HG03457 (cell line): ENCODE results near the gene POTEF.
"Not testable (repeated sequence)": the region's sequence is repeated elsewhere in the genome, so short reads cannot be mapped to it uniquely, and the experiment has no call there.

Experiments
- ATAC-seq: cut with Tn5 transposase; IDR thresholded peaks from one replicate; pipeline ENCODE4 v1.9.1; 2021; ENCODE audit warnings: moderate number of reproducible peaks; ENCODE audit not compliant: unreplicated experiment

POTEF gene

GRCh38 chr2:130152816-130153595 lies 24.0 kb upstream of the POTEF start:
- ATAC-seq = no peak

- not testable (repeated sequence) for ATAC-seq
Observed at GRCh38 chr2:130152136-130152815, 23.3 kb upstream of the POTEF start.

DNA sequence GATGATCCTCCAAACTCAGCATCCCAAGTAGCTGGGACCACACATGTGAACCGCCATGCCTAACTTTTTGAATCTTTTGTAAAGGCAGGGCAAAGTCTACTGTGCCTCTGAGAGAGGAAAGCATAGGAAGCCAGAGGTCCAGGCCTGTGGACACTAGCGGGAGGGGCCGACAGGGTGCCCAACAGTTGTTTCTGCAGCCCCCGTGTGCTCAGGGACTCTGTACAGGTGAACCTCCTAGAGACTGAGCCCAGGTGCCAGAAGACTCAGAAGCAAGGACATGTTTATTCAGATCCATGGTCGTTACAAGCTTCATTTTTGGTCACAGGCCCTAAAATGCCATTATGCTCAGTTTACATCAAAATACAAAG lies 22.1 kb upstream of the POTEF start:
- ATAC-seq = not testable (repeated sequence)

DNA sequence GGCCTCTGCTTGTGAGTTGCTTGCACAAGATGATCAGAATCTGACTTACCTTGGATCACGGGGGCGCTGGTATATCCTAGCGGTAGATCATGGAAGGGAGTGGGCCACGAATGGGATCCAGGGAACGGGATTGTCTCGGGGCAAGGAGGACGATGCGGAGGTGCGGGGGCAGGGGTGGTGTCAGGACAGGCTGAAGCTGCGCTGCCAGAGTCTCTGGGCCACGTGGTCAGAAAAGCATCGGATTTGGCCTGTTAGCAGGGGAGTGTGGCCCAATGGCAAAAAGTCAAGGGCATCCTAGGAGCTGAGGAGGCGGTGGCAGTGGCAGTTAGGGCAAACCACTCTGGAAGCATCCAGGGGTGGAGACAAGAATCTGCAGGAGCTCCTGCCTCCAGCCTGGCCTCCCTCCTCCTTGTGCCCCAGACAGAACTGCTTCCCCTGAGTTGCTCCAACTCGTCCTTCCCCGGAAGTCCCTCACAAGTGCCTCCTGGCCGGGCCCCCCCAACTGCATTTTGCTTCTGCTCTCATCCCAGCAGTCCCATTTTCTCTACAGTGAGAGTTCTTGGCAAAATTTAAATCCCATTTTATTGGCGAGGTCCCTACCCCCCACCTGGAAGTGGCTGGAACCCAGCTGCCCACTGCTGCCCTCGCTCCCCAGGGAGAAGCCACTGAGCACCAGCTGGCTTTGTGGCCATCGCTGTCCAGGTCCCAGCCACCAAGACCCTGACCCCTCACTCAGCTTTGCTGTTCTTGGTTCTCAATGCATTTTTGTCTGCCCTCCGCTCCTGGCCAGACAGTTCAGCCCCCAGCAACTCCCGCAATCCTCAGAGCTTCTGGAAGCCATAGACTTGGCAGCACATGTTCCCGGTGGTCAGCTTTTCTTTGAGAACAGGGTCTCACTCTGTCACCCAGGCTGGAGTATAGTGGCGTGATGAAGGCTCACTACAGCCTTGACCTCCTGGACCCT lies 21.4 kb upstream of the POTEF start:
- ATAC-seq = no peak

- not testable (repeated sequence) for ATAC-seq
Observed at GRCh38 chr2:130148515-130148914, 19.5 kb upstream of the POTEF start.

DNA sequence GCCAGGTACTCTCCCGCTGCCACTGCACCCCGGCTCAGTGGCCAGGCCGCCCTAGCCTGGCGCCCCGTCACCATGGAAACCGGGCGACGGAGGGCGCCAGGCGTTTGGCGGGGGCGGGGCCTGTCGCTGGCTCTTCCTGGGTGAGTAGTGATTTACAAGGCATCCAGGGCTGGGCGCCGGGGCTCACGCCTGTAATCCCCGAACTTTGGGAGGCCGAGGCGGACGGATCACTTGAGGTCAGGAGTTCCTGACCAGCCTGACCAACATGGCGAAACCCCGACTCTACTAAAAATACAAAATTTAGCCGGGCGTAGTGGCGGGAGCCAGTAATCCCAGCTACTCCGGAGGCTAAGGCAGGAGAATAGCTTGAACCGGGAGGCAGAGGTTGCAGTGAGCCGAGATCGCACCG lies 16.0 kb upstream of the POTEF start, which contains the start of gene CCDC74B:
TSS of gene CCDC74B (minus strand) at position 107 of the 409 bp plus-strand sequence. CDS start 116 bp downstream, outside the sequence.
- peak; percentile 86 for ATAC-seq

DNA sequence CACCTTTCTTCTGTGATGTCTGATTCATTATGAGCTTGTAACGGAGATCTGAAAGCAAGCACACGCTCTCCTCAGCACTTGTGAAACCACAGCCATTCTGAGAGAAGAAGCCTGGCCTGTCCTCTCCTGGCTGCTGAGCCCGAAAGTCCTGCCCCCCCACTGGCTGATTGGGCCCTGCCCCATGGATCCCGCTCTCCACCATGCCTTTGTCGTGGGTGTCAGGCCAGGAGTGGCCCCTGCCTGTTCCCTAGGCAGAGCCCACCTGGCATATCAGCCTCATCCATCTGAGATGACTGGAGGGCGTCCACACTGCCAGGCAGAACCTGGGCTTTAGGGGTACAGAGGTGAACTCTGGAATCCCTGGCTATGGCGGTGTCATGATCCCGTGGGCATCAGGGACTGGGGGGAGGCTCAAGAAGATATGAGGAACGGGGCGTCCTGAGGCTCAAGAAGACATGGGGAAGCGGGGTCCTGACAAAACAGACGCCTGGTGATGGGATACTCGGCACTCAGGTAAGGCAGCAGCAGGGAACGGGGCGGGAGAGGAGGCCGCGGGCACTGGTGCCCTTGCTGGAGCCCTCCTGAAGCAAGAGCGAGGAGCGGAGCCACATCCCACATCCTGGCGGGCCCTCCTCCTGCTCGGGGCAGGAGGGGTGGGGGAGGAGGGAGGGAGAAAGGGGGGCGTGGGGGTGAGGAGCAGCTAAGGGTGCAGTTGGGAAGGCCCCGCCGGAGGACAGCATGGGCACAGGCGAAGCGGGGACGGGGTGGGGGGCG lies 14.4 kb upstream of the POTEF start:
- not testable (repeated sequence) for ATAC-seq

- ATAC-seq = not testable (repeated sequence)
Observed at GRCh38 chr2:130142396-130143265, 13.6 kb upstream of the POTEF start.

GRCh38 chr2:130141645-130142370 lies 12.8 kb upstream of the POTEF start:
- not testable (repeated sequence) for ATAC-seq

GRCh38 chr2:130141002-130141401 lies 12.0 kb upstream of the POTEF start:
- not testable (repeated sequence) for ATAC-seq

DNA sequence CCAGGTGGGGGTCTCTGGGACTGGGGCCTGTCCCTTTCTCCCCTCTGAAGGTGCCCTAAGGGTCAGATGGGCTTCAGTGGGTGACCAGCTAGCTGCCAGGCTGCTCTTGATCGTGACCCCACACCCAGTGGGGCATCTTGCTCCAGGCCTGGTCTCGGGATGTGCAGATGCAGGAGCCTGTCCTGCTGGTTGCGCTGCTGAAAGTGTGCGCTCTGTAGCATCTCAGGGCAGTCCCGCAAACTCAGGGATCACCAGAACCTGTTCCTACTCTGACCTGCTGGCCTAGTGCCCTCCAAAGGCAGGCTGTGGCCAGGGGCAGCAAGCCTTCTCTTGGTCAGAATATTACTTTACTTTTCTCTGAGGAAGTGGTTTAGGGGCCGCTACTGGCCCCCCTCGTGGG lies 11.5 kb upstream of the POTEF start:
- not testable (repeated sequence) for ATAC-seq

DNA sequence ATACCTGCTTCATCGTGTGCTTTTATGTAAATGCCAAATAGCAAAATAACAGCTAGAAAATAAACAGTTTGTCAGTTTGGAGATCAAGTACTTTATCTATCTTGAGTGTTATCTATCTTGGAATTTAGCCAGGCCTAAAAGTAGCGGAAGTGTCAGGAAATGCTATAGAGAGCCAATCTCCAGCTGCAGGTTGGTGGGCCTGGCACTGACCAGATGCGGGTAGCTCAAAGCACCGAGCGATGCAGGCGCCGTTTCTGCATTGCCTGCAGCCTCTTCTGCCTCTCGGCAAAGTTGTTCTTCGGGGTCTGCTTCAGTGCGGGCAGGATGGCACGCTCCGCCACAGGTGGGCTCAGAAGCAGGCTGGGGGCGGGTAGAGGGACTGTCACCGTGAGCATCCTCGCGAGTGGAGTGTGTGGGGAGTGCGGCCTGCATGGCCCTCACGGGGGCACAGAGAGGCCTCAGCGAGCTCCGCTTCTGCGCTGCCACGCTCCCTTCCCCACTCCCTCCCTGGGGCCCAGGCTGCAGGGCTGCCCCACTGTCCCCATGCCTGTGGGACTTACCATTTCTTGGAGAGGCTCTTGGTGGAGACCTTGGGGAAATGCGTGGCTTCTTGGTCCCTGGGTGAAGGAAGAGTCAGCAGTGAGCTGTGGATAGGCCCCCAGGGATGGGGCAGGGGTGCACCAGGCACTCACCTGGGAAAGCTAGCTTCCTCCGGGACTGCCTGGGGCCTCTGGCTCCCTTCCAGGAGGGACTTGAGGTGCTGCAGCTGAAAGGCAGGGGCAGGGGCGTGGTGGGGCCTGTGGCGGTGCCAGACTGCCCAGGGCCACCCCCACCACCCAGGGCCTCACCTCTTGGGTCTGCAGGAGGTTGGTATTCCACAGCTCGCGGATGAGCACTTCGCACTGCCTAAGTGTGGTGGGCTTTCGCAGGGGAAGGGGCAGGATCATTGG lies 10.6 kb upstream of the POTEF start:
- ATAC-seq = not testable (repeated sequence)

- not testable (repeated sequence) for ATAC-seq
Observed at GRCh38 chr2:130138841-130139251, 9.8 kb upstream of the POTEF start.

GRCh38 chr2:130138326-130138725 lies 9.3 kb upstream of the POTEF start:
- ATAC-seq = not testable (repeated sequence)

GRCh38 chr2:130137118-130137517 lies 8.1 kb upstream of the POTEF start:
- not testable (repeated sequence) for ATAC-seq

GRCh38 chr2:130136546-130136945 lies 7.5 kb upstream of the POTEF start:
- ATAC-seq = not testable (repeated sequence)
